HG02884 (cell line): ENCODE results near the gene U2SURP.
"Not testable (repeated sequence)": the region's sequence is repeated elsewhere in the genome, so short reads cannot be mapped to it uniquely, and the experiment has no call there.

Experiments
- ATAC-seq: cut with Tn5 transposase; IDR thresholded peaks from one replicate; pipeline ENCODE4 v1.9.1; 2021; ENCODE audit warnings: mild to moderate bottlenecking, moderate library complexity; ENCODE audit not compliant: unreplicated experiment

Gene U2SURP

GRCh38 chr3:142976621-142977398, 24.6 kb upstream of the U2SURP start:
- ATAC-seq, result no peak

GRCh38 chr3:142977399-142977728, 24.0 kb upstream of the U2SURP start:
- no peak for ATAC-seq

- no peak for ATAC-seq
Observed at GRCh38 chr3:142981108-142981507, 20.3 kb upstream of the U2SURP start.

GRCh38 chr3:142982038-142982773, 19.2 kb upstream of the U2SURP start:
- ATAC-seq, result no peak

GRCh38 chr3:142983318-142983717, 18.1 kb upstream of the U2SURP start:
- no peak for ATAC-seq

GRCh38 chr3:142984255-142984654, 17.1 kb upstream of the U2SURP start:
- ATAC-seq, result no peak

GRCh38 chr3:142987080-142987700, 14.2 kb upstream of the U2SURP start:
- ATAC-seq, result peak; percentile 59

GRCh38 chr3:142987707-142988106, 13.7 kb upstream of the U2SURP start:
- no peak for ATAC-seq

GRCh38 chr3:142988221-142988620, 13.1 kb upstream of the U2SURP start:
- ATAC-seq, result not testable (repeated sequence)

- ATAC-seq, result not testable (repeated sequence)
Observed at GRCh38 chr3:142988826-142989225, 12.5 kb upstream of the U2SURP start.

- no peak for ATAC-seq
Observed at GRCh38 chr3:142990721-142991120, 10.6 kb upstream of the U2SURP start.

GRCh38 chr3:142992323-142992722, 9.0 kb upstream of the U2SURP start:
- ATAC-seq, result no peak

- peak; percentile 75 for ATAC-seq
Observed at GRCh38 chr3:142993958-142994442, 7.4 kb upstream of the U2SURP start.

- ATAC-seq, result no peak
Observed at GRCh38 chr3:142997330-142997729, 4.0 kb upstream of the U2SURP start.

- no peak for ATAC-seq
Observed at GRCh38 chr3:142998439-142998838, 2.9 kb upstream of the U2SURP start.

GRCh38 chr3:142999881-143000280, 1.5 kb upstream of the U2SURP start:
- no peak for ATAC-seq

- ATAC-seq, result no peak
Observed at GRCh38 chr3:143000528-143000927, 842 bp upstream of the U2SURP start.

- ATAC-seq, result peak; percentile 69
Observed at GRCh38 chr3:143001034-143001368, 369 bp upstream of the U2SURP start.

- peak; percentile 27 for ATAC-seq
Observed at GRCh38 chr3:143002083-143002712, 828 bp downstream of the U2SURP start.

- ATAC-seq, result no peak
Observed at GRCh38 chr3:143002727-143003126, 1.4 kb downstream of the U2SURP start.

- no peak for ATAC-seq
Observed at GRCh38 chr3:143004823-143005222, 3.5 kb downstream of the U2SURP start.
